Activated CD4-positive, alpha-beta memory T cell treated with anti-CD3 and anti-CD28 coated beads, Interleukin-2, amount 10 ng/mL, durations not matched to agents 7 days and 5 days (primary cell): Measurements from ENCODE around the gene CFAP69. TPM values are rescaled to one million over a fixed set of nuclear protein-coding genes. Genes with fewer than 3 reads are reported as not detected.
"Not testable (repeated sequence)": the region's sequence is repeated elsewhere in the genome, so short reads cannot be mapped to it uniquely, and the experiment has no call there.

Experiments used
- CTCF ChIA-PET: fragments of 350-600 bp; sonication (Branson Sonifier 250); formaldehyde crosslinking; loops from one replicate; lab custom pipeline; 2021; ENCODE audit warnings: antibody characterized with exemption, inconsistent platforms; lab: Charles Lee
- POLR2A ChIA-PET: fragments of 350-600 bp; sonication (Branson Sonifier 250); formaldehyde crosslinking; loops from one replicate; lab custom pipeline; 2021; ENCODE audit warnings: antibody characterized with exemption; lab: Charles Lee
- DNase-seq: peaks from one replicate; pipeline ENCODE4 v3.0.0-alpha.2; 2020
- H3K27ac Mint-ChIP-seq: one replicate; pipeline ENCODE4 v1.8.0; 2021; ENCODE audit warnings: mild to moderate bottlenecking, mixed read lengths
- H3K27me3 Mint-ChIP-seq: one replicate; pipeline ENCODE4 v1.8.0; 2021; ENCODE audit warnings: mixed read lengths
- H3K36me3 Mint-ChIP-seq: one replicate; pipeline ENCODE4 v1.8.0; 2021; ENCODE audit warnings: low read depth, mixed read lengths
- H3K4me1 Mint-ChIP-seq: one replicate; pipeline ENCODE4 v1.8.0; 2021; ENCODE audit warnings: mixed read lengths
- H3K4me3 Mint-ChIP-seq: one replicate; pipeline ENCODE4 v1.8.0; 2021; ENCODE audit warnings: mild to moderate bottlenecking, mixed read lengths
- H3K9me3 Mint-ChIP-seq: one replicate; pipeline ENCODE4 v1.8.0; 2021; ENCODE audit warnings: mixed read lengths
- total RNA-seq, 2 experiments: library from RNA; stranded (reverse); gene quantifications; one replicate each; pipeline ENCODE4 v1.2.3, GENCODE V29; 2021

The CFAP69 gene
- total RNA-seq, 2 experiments from 2014 or later: not detected

- Mint-ChIP-seq H3K9me3 (no peaks in the 10 kb centered on the region), H3K4me1 (no peaks in the 10 kb centered on the region), H3K27me3 (peaks cover 6% of the 10 kb centered on the region), H3K4me3 (no peak overlapping the region), H3K36me3 (no peaks in the 10 kb centered on the region), H3K27ac (no peak overlapping the region)
- ChIA-PET CTCF (no interaction called here), POLR2A (no interaction called here)
- no peak for DNase-seq
These were observed 64.9 kb downstream of the CFAP69 start for GRCh38 chr7:90309872-90310271.

GRCh38 chr7:90311175-90311574 is 66.2 kb downstream of the CFAP69 start:
- H3K27me3 Mint-ChIP-seq: peaks cover 9% of the 10 kb centered on the region
- H3K4me3 Mint-ChIP-seq: no peak overlapping the region
- POLR2A ChIA-PET: no interaction called here
- DNase-seq: no peak
- H3K36me3 Mint-ChIP-seq: no peaks in the 10 kb centered on the region
- CTCF ChIA-PET: no interaction called here
- no peaks in the 10 kb centered on the region for H3K4me1 Mint-ChIP-seq
- no peaks in the 10 kb centered on the region for H3K9me3 Mint-ChIP-seq
- H3K27ac Mint-ChIP-seq: no peak overlapping the region

GRCh38 chr7:90312745-90313144 is 67.8 kb downstream of the CFAP69 start:
- Mint-ChIP-seq H3K27me3 (peaks cover 16% of the 10 kb centered on the region), H3K9me3 (no peaks in the 10 kb centered on the region), H3K36me3 (no peaks in the 10 kb centered on the region), H3K4me3 (no peak overlapping the region), H3K27ac (no peak overlapping the region), H3K4me1 (no peaks in the 10 kb centered on the region)
- POLR2A ChIA-PET: interaction anchor here (0.9 kb wide), 1 partner anchor 115 kb away, joined by 3 read pairs; no protein-coding TSS in a partner anchor
- no peak for DNase-seq
- CTCF ChIA-PET: interaction anchor here (0.7 to 2.0 kb wide), 8 partner anchors 9 to 159 kb away, joined by 3 to 15 read pairs (median 4); partner anchors contain the start of gene STEAP1

GRCh38 chr7:90313907-90314306 is 68.9 kb downstream of the CFAP69 start:
- Mint-ChIP-seq H3K4me3 (no peak overlapping the region), H3K4me1 (no peaks in the 10 kb centered on the region), H3K27me3 (peaks cover 18% of the 10 kb centered on the region), H3K9me3 (no peaks in the 10 kb centered on the region), H3K36me3 (no peaks in the 10 kb centered on the region), H3K27ac (no peak overlapping the region)
- CTCF ChIA-PET: interaction anchor here (1.5 kb wide), 1 partner anchor 113 kb away, joined by 4 read pairs; no protein-coding TSS in a partner anchor
- POLR2A ChIA-PET: no interaction called here
- DNase-seq: no peak

- H3K9me3 Mint-ChIP-seq: no peaks in the 10 kb centered on the region
- no peak overlapping the region for H3K4me3 Mint-ChIP-seq
- ChIA-PET POLR2A (no interaction called here), CTCF (interaction anchor here (1.2 kb wide), 1 partner anchor 22 kb away, joined by 3 read pairs; no protein-coding TSS in a partner anchor)
- no peaks in the 10 kb centered on the region for H3K36me3 Mint-ChIP-seq
- H3K27me3 Mint-ChIP-seq: peaks cover 48% of the 10 kb centered on the region
- DNase-seq: no peak
- no peak overlapping the region for H3K27ac Mint-ChIP-seq
- H3K4me1 Mint-ChIP-seq: peaks cover 8% of the 10 kb centered on the region
These were observed 75.0 kb downstream of the CFAP69 start for GRCh38 chr7:90320014-90320413.

GRCh38 chr7:90320418-90320800 is 75.4 kb downstream of the CFAP69 start:
- Mint-ChIP-seq H3K36me3 (no peaks in the 10 kb centered on the region), H3K9me3 (no peaks in the 10 kb centered on the region), H3K27ac (no peak overlapping the region), H3K4me3 (no peak overlapping the region), H3K4me1 (peaks cover 8% of the 10 kb centered on the region), H3K27me3 (peaks cover 46% of the 10 kb centered on the region)
- ChIA-PET POLR2A (no interaction called here), CTCF (interaction anchor here (1.2 kb wide), 1 partner anchor 23 kb away, joined by 3 read pairs; no protein-coding TSS in a partner anchor)
- DNase-seq: no peak

GRCh38 chr7:90320801-90321494 is 76.0 kb downstream of the CFAP69 start, which contains the start of gene FAM237B:
FAM237B (minus strand) TSS chr7:90321304; CDS start chr7:90319748, 1,556 bp downstream.
- ChIA-PET CTCF (no interaction called here), POLR2A (no interaction called here)
- DNase-seq: no peak
- Mint-ChIP-seq H3K36me3 (no peaks in the 10 kb centered on the region), H3K9me3 (no peaks in the 10 kb centered on the region), H3K27me3 (peaks cover 47% of the 10 kb centered on the region), H3K4me3 (no peak within 1 kb of the TSS), H3K27ac (no peak within 1 kb of the TSS), H3K4me1 (peaks cover 8% of the 10 kb centered on the region)

- ChIA-PET POLR2A (no interaction called here), CTCF (no interaction called here)
- no peak for DNase-seq
- peaks cover 41% of the 10 kb centered on the region for H3K27me3 Mint-ChIP-seq
- H3K9me3 Mint-ChIP-seq: no peaks in the 10 kb centered on the region
- H3K36me3 Mint-ChIP-seq: no peaks in the 10 kb centered on the region
- H3K4me3 Mint-ChIP-seq: no peak overlapping the region
- no peak overlapping the region for H3K27ac Mint-ChIP-seq
- peaks cover 8% of the 10 kb centered on the region for H3K4me1 Mint-ChIP-seq
These were observed 77.9 kb downstream of the CFAP69 start for GRCh38 chr7:90322837-90323236.

- H3K9me3 Mint-ChIP-seq: no peaks in the 10 kb centered on the region
- H3K27ac Mint-ChIP-seq: no peak overlapping the region
- ChIA-PET POLR2A (no interaction called here), CTCF (no interaction called here)
- H3K4me3 Mint-ChIP-seq: no peak overlapping the region
- H3K36me3 Mint-ChIP-seq: no peaks in the 10 kb centered on the region
- peaks cover 2% of the 10 kb centered on the region for H3K4me1 Mint-ChIP-seq
- peaks cover 20% of the 10 kb centered on the region for H3K27me3 Mint-ChIP-seq
- no peak for DNase-seq
These were observed 81.5 kb downstream of the CFAP69 start for GRCh38 chr7:90326500-90326899.

- no peaks in the 10 kb centered on the region for H3K9me3 Mint-ChIP-seq
- DNase-seq: no peak
These were observed 89.3 kb downstream of the CFAP69 start for GRCh38 chr7:90334193-90334843.

GRCh38 chr7:90334926-90335325 is 90.0 kb downstream of the CFAP69 start:
- H3K4me3 Mint-ChIP-seq, CTCF ChIA-PET, H3K27me3 Mint-ChIP-seq, H3K9me3 Mint-ChIP-seq, DNase-seq, H3K36me3 Mint-ChIP-seq, H3K27ac Mint-ChIP-seq, H3K4me1 Mint-ChIP-seq: not testable (repeated sequence)
- POLR2A ChIA-PET: interaction anchor here (1.1 kb wide), 1 partner anchor 11 kb away, joined by 3 read pairs; no protein-coding TSS in a partner anchor

More at GRCh38 chr7:90334193-90334843, 89.3 kb downstream of the CFAP69 start:
- H3K27ac Mint-ChIP-seq: no peak overlapping the region
- no peaks in the 10 kb centered on the region for H3K36me3 Mint-ChIP-seq
- H3K27me3 Mint-ChIP-seq: peaks cover 4% of the 10 kb centered on the region
- ChIA-PET CTCF (no interaction called here), POLR2A (no interaction called here)
- H3K4me1 Mint-ChIP-seq: no peaks in the 10 kb centered on the region
- H3K4me3 Mint-ChIP-seq: no peak overlapping the region

- Mint-ChIP-seq H3K27ac (no peak overlapping the region), H3K27me3 (peaks cover 6% of the 10 kb centered on the region), H3K4me1 (no peaks in the 10 kb centered on the region), H3K9me3 (no peaks in the 10 kb centered on the region), H3K4me3 (no peak overlapping the region), H3K36me3 (no peaks in the 10 kb centered on the region)
- DNase-seq: no peak
- CTCF ChIA-PET: interaction anchor here (1.4 kb wide), 1 partner anchor 9 kb away, joined by 8 read pairs; the partner anchor contains the start of gene GTPBP10
- POLR2A ChIA-PET: interaction anchor here (1.0 to 1.3 kb wide), 2 partner anchors 9 to 161 kb away, joined by 4 read pairs; no protein-coding TSS in a partner anchor
These were observed 92.1 kb downstream of the CFAP69 start for GRCh38 chr7:90337106-90337505.

- peaks cover 2% of the 10 kb centered on the region for H3K9me3 Mint-ChIP-seq
- CTCF ChIA-PET: interaction anchor here (1.0 to 1.7 kb wide), 5 partner anchors 8 to 83 kb away, joined by 3 to 15 read pairs (median 5); no protein-coding TSS in a partner anchor
- peaks cover 11% of the 10 kb centered on the region for H3K36me3 Mint-ChIP-seq
- peak overlapping the region; percentile 91 for H3K4me3 Mint-ChIP-seq
- no peak for DNase-seq
- H3K4me1 Mint-ChIP-seq: peaks cover 31% of the 10 kb centered on the region
- H3K27ac Mint-ChIP-seq: peak overlapping the region; percentile 93
- POLR2A ChIA-PET: interaction anchor here (1.7 kb wide), 1 partner anchor 58 kb away, joined by 17 read pairs; the partner anchor contains the start of gene CLDN12
- no peaks in the 10 kb centered on the region for H3K27me3 Mint-ChIP-seq
These were observed 100.0 kb downstream of the CFAP69 start for GRCh38 chr7:90345016-90345415.
